HCT116 (cell line): ENCODE results near the gene ABCA5. TPM values are rescaled to one million over a fixed set of nuclear protein-coding genes. Genes with fewer than 3 reads are reported as not detected.

Source experiments
- ATAC-seq: fragments of 200-7000 bp; cut with Tn5 transposase; 2 replicates; pipeline ENCODE4 v1.9.1; 2020; ENCODE audit warnings: mild to moderate bottlenecking, moderate library complexity
- BruUV-seq: library from RNA; stranded (reverse); fragments of 400-500 nt; replicated peaks from 2 replicates; lab custom pipeline; 2021; lab: Mats Ljungman, UMichigan
- CTCF ChIA-PET: fragments of 300-600 bp; sonication (Branson Sonifier 250); formaldehyde crosslinking; loops from one replicate; lab custom pipeline; 2021; ENCODE audit warnings: antibody characterized with exemption; lab: Charles Lee
- POLR2A ChIA-PET: fragments of 300-600, 350-600 bp; sonication (Branson Sonifier 250); formaldehyde crosslinking; loops from one replicate; lab custom pipeline; 2021; ENCODE audit warnings: antibody characterized with exemption; lab: Charles Lee
- RAD21 ChIA-PET, 2 experiments: fragments of 300-600 bp; sonication (Branson Sonifier 250); formaldehyde crosslinking; loops; one replicate each; lab custom pipeline; 2023; ENCODE audit warnings: low total read pairs in 2 of 2; ENCODE audit not compliant: uncharacterized antibody in 2 of 2, unreplicated experiment in 2 of 2, low non-redundant PET in 1 of 2; lab: Charles Lee
- DNase-seq: peaks from one replicate; pipeline ENCODE4 v3.0.0-alpha.2; 2010; ENCODE audit warnings: low read depth, low spot score
- H2AFZ ChIP-seq: fragments of 200-600 bp; shearing (Covaris generic), sonication (generic); 2 replicates; pipeline ENCODE4 v1.6.1; 2017; ENCODE audit warnings: low read depth, mixed run types, mixed read lengths, antibody characterized with exemption, low read length; ENCODE audit not compliant: poor library complexity, severe bottlenecking
- H3K27ac ChIP-seq: 2 replicates; pipeline ENCODE4 v1.5.1; 2012; ENCODE audit warnings: low read depth, low read length
- H3K27me3 ChIP-seq: fragments of 200-600 bp; sonication (generic); 2 replicates; pipeline ENCODE4 v1.6.1; 2016; ENCODE audit warnings: mixed run types, low read length, mixed read lengths; ENCODE audit not compliant: insufficient read depth
- H3K36me3 ChIP-seq, 2 experiments: fragments of 200-500 bp in 1 of 2; fragments of 200-600 bp in 1 of 2; sonication (Bioruptor generic) in 1 of 2; sonication (generic) in 1 of 2; 2 replicates each; pipeline versions ENCODE4 v1.5.1 to v1.6.1; 2014 to 2016; ENCODE audit warnings: low read length in 2 of 2, inconsistent platforms in 1 of 2, mixed read lengths in 1 of 2, mixed run types in 1 of 2; ENCODE audit not compliant: insufficient read depth in 2 of 2, control insufficient read depth in 1 of 2
- H3K4me1 ChIP-seq, 2 experiments: fragments of 200-600 bp in 1 of 2; sonication (generic) in 1 of 2; 2 replicates each; pipeline versions ENCODE4 v1.5.1 to v1.6.1; 2012 to 2017; ENCODE audit warnings: low read length in 2 of 2, inconsistent platforms in 1 of 2, mild to moderate bottlenecking in 1 of 2, mixed read lengths in 1 of 2, mixed run types in 1 of 2, moderate library complexity in 1 of 2; ENCODE audit not compliant: insufficient read depth in 2 of 2, control insufficient read depth in 1 of 2
- H3K4me2 ChIP-seq: fragments of 200-600 bp; sonication (generic); 2 replicates; pipeline ENCODE4 v1.6.1; 2017; ENCODE audit warnings: mixed run types, low read length, mixed read lengths
- H3K4me3 ChIP-seq, 2 experiments: fragments of 200-600 bp in 1 of 2; sonication (generic) in 1 of 2; replicated peaks in 1 of 2; 2 replicates each; pipeline ENCODE4 v1.5.1; 2011 to 2016; ENCODE audit warnings: low read length in 2 of 2, control low read depth in 1 of 2, low read depth in 1 of 2, mild to moderate bottlenecking in 1 of 2, mixed read lengths in 1 of 2, mixed run types in 1 of 2
- H3K79me2 ChIP-seq: fragments of 200-600 bp; sonication (generic); 2 replicates; pipeline ENCODE4 v1.6.1; 2017; ENCODE audit warnings: mild to moderate bottlenecking, mixed run types, low read length, moderate library complexity, mixed read lengths; ENCODE audit not compliant: insufficient read depth
- H3K9ac ChIP-seq: fragments of 200-600 bp; sonication (generic); 2 replicates; pipeline ENCODE4 v1.6.1; 2016; ENCODE audit warnings: low read length, mixed read lengths
- H3K9me2 ChIP-seq: fragments of 200-600 bp; sonication (generic), shearing (Covaris generic); 2 replicates; pipeline ENCODE4 v1.6.1; 2017; ENCODE audit warnings: mixed run types, mild to moderate bottlenecking, moderate library complexity; ENCODE audit not compliant: insufficient read depth
- H3K9me3 ChIP-seq, 2 experiments: fragments of 200-500 bp in 1 of 2; fragments of 200-600 bp in 1 of 2; sonication (Bioruptor generic) in 1 of 2; sonication (generic) in 1 of 2; 2 replicates each; pipeline ENCODE4 v1.6.1; 2014 to 2017; ENCODE audit warnings: low read length in 2 of 2, mixed read lengths in 2 of 2, inconsistent platforms in 1 of 2, low read depth in 1 of 2, mild to moderate bottlenecking in 1 of 2, mixed run types in 1 of 2, moderate library complexity in 1 of 2; ENCODE audit not compliant: control insufficient read depth in 1 of 2, insufficient read depth in 1 of 2
- H4K20me1 ChIP-seq: fragments of 200-600 bp; sonication (generic), shearing (Covaris generic); 2 replicates; pipeline ENCODE4 v1.6.1; 2017; ENCODE audit warnings: mixed run types, mild to moderate bottlenecking, moderate library complexity; ENCODE audit not compliant: insufficient read depth
- CBX3 ChIP-seq: IDR thresholded peaks from 2 replicates; pipeline ENCODE4 v1.6.1; 2012; ENCODE audit warnings: low read depth
- EGR1 ChIP-seq: IDR thresholded peaks from 2 replicates; pipeline ENCODE4 v1.6.1; 2012; ENCODE audit warnings: low read depth
- EZH2 ChIP-seq: fragments of 200-600 bp; sonication (generic); IDR thresholded peaks from 2 replicates; pipeline ENCODE4 v1.6.1; 2017; ENCODE audit warnings: antibody characterized with exemption, mixed run types
- EZH2phosphoT487 ChIP-seq: fragments of 200-600 bp; IDR thresholded peaks from 2 replicates; pipeline ENCODE4 v1.6.1; 2018; ENCODE audit warnings: antibody characterized with exemption, borderline replicate concordance
- FOSL1 ChIP-seq: IDR thresholded peaks from 2 replicates; pipeline ENCODE4 v1.6.1; 2012; ENCODE audit warnings: low read depth
- JUND ChIP-seq: IDR thresholded peaks from 2 replicates; pipeline ENCODE4 v1.6.1; 2012
- RAD21 ChIP-seq: IDR thresholded peaks from 2 replicates; pipeline ENCODE4 v1.6.1; 2012; ENCODE audit warnings: low read depth, mild to moderate bottlenecking
- ZFX ChIP-seq: fragments of 450-650 bp; IDR thresholded peaks from 2 replicates; pipeline ENCODE4 v1.6.1; 2017
- intact Hi-C: fragments of 100-400 bp; cut with micrococcal nuclease; formaldehyde crosslinking; loops from 2 replicates; pipeline ENCODE4 v1.10.0; 2022
- total RNA-seq: library from RNA; stranded (reverse); gene quantifications from one replicate; pipeline ENCODE4 v1.2.1, GENCODE V29; 2021; ENCODE audit not compliant: unreplicated experiment
- TF ChIP-seq, protein P1 (sequence below): IDR thresholded peaks from 2 replicates; pipeline ENCODE4 v1.6.1; 2012
- TF ChIP-seq, protein P2 (sequence below), 3 experiments: fragments of 200-600 bp in 1 of 3; sonication (generic) in 1 of 3; IDR thresholded peaks in 2 of 3; conservative IDR thresholded peaks in 1 of 3; 2 replicates each; pipeline ENCODE4 v1.5.1; 2012 to 2017; ENCODE audit warnings: low read depth in 2 of 3, low read length in 2 of 3, antibody characterized with exemption in 1 of 3, borderline replicate concordance in 1 of 3, control low read depth in 1 of 3, mild to moderate bottlenecking in 1 of 3, mixed read lengths in 1 of 3, mixed run types in 1 of 3, moderate library complexity in 1 of 3; ENCODE audit not compliant: insufficient read depth in 1 of 3
- TF ChIP-seq, protein P3 (sequence below): IDR thresholded peaks from 2 replicates; pipeline ENCODE4 v1.6.1; 2012

The ABCA5 gene
- total RNA-seq, 1 experiment from 2014 or later, result 6.8 TPM

DNA sequence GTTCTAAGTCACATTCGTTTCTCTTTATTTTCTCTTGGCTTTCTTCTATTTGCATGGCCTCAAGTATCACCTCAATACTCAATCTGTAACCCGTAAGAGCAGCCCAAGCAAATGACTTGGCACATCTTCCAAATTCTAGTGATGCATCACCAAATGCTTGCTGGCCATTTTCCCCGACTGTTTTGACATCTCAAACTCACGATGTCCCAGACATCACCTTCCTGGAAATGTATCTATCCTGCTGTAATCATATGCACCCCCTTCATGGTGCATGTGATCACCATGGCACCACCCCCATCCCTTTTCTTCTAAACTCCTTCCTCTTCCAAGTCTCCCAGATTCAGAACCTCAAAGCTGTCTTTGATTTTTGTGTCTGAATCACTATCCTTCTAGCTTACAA lies 24.0 kb upstream of the ABCA5 start:
- H4K20me1 ChIP-seq, result no peaks in the 10 kb centered on the region
- ChIA-PET CTCF (no interaction called here), RAD21 (no interaction called here), POLR2A (no interaction called here)
- TF ChIP-seq CBX3 (no peak), EZH2phosphoT487 (no peak), FOSL1 (no peak), EZH2 (no peak), RAD21 (no peak)
- TF ChIP-seq, protein P1, sequence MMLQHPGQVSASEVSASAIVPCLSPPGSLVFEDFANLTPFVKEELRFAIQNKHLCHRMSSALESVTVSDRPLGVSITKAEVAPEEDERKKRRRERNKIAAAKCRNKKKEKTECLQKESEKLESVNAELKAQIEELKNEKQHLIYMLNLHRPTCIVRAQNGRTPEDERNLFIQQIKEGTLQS, result no peak
- H3K4me3 ChIP-seq, result no peak overlapping the region
- no peak overlapping the region for H3K4me2 ChIP-seq
- ATAC-seq, result no peak
- no peaks in the 10 kb centered on the region for H3K79me2 ChIP-seq
- no peaks in the 10 kb centered on the region for H3K9me3 ChIP-seq
- no peak overlapping the region for H3K27ac ChIP-seq
- no peak for DNase-seq
- H2AFZ ChIP-seq, result no peak overlapping the region
- no peaks in the 10 kb centered on the region for H3K4me1 ChIP-seq
- H3K27me3 ChIP-seq, result no peaks in the 10 kb centered on the region
- no peak overlapping the region for H3K9ac ChIP-seq
- H3K36me3 ChIP-seq, result no peaks in the 10 kb centered on the region
- no peaks in the 10 kb centered on the region for H3K9me2 ChIP-seq
- no TSS peak for BruUV-seq
- intact Hi-C loops, result no loop called here

DNA sequence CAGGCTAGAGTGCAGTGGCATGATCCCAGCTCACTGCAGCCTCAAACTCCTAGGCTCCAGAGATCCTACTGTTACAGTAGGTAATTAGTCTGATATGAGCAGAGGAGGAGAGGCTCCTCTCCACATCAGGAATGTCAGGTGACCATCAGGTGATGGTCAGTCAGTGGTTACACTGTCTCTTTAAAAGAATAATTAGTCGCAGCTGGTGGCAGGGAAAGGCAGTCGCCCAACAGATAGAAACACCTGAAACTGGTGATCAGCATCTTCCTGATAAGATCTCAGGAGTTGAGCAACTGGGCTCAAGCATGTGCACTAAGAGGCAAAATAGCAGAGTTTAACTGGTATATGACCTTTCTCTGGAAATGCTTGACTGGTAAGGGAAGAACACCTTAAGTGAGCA lies 21.5 kb upstream of the ABCA5 start:
- Histone ChIP-seq H3K79me2 (no peaks in the 10 kb centered on the region), H3K27me3 (no peaks in the 10 kb centered on the region), H3K4me1 (peaks cover 0 to 8% of the 10 kb centered on the region in 2 experiments; a peak in 2 of 4 replicates), H3K9ac (no peak overlapping the region), H3K4me3 (no peak overlapping the region), H3K9me2 (no peaks in the 10 kb centered on the region), H3K27ac (no peak overlapping the region), H3K9me3 (no peaks in the 10 kb centered on the region), H2AFZ (no peak overlapping the region), H3K36me3 (no peaks in the 10 kb centered on the region), H4K20me1 (no peaks in the 10 kb centered on the region), H3K4me2 (no peak overlapping the region)
- ATAC-seq, result no peak; the same call in 1 of the 2 replicates
- RAD21 ChIA-PET, result no interaction called here
- no peak for DNase-seq
- CTCF ChIA-PET, result interaction anchor here (1.4 to 2.1 kb wide), 2 partner anchors 13 to 172 kb away, joined by 3 to 4 read pairs; no protein-coding TSS in a partner anchor
- intact Hi-C loops, result no loop called here
- BruUV-seq, result no TSS peak
- POLR2A ChIA-PET, result no interaction called here
- TF ChIP-seq JUND (no peak), EGR1 (no peak), ZFX (no peak)
- TF ChIP-seq, protein P2, sequence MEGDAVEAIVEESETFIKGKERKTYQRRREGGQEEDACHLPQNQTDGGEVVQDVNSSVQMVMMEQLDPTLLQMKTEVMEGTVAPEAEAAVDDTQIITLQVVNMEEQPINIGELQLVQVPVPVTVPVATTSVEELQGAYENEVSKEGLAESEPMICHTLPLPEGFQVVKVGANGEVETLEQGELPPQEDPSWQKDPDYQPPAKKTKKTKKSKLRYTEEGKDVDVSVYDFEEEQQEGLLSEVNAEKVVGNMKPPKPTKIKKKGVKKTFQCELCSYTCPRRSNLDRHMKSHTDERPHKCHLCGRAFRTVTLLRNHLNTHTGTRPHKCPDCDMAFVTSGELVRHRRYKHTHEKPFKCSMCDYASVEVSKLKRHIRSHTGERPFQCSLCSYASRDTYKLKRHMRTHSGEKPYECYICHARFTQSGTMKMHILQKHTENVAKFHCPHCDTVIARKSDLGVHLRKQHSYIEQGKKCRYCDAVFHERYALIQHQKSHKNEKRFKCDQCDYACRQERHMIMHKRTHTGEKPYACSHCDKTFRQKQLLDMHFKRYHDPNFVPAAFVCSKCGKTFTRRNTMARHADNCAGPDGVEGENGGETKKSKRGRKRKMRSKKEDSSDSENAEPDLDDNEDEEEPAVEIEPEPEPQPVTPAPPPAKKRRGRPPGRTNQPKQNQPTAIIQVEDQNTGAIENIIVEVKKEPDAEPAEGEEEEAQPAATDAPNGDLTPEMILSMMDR (IDR thresholded peaks at IDR 0.05 in 2 of 3, conservative IDR thresholded peaks at IDR 0.05 in 1 of 3; ENCODE audit: borderline replicate concordance in 1 of 3, insufficient read depth in 1 of 3, low read depth in 2 of 3, low read length in 2 of 3), result no peak
- TF ChIP-seq, protein P3, sequence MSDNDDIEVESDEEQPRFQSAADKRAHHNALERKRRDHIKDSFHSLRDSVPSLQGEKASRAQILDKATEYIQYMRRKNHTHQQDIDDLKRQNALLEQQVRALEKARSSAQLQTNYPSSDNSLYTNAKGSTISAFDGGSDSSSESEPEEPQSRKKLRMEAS, result no peak
- TF ChIP-seq, all 23 proteins: peak for 0
